ENCODE data around the gene IL18BP. TPM values are rescaled to one million over a fixed set of nuclear protein-coding genes. Genes with fewer than 3 reads are reported as not detected.
A peak's percentile ranks its signal among the peaks of the same experiment; 100 is the strongest.

Gene IL18BP
- polyA plus RNA-seq, 2 donors: 2.9 to 4.6 TPM

GRCh38 chr11:71994786-71995185 is 3.9 kb upstream of the IL18BP start:
- Histone ChIP-seq H3K4me1 (ENCODE audit: control insufficient read depth in 2 of 2, insufficient read depth in 2 of 2, low read length in 1 of 2) (peaks cover 1 to 4% of the 10 kb centered on the region in 2 donors), H3K4me3 (ENCODE audit: low read depth in 1 of 2, low read length in 2 of 2) (no peak overlapping the region), H3K27me3 (ENCODE audit: control insufficient read depth in 1 of 2, insufficient read depth in 2 of 2, low read length in 2 of 2) (no peaks in the 10 kb centered on the region), H3K36me3 (ENCODE audit: control insufficient read depth in 2 of 2, insufficient read depth in 2 of 2, low read length in 1 of 2) (peaks cover 0 to 6% of the 10 kb centered on the region in 2 donors), H3K9me3 (ENCODE audit: control insufficient read depth in 2 of 2, insufficient read depth in 1 of 2, low read depth in 1 of 2, low read length in 1 of 2) (no peaks in the 10 kb centered on the region), H3K27ac (ENCODE audit: low read depth in 2 of 2, low read length in 1 of 2) (no peak overlapping the region)
- 85% methylated on average over 3 of the region's 3 CpGs for WGBS, 2 donors

- Histone ChIP-seq H3K27ac (ENCODE audit: low read depth in 2 of 2, low read length in 1 of 2) (no peak overlapping the region), H3K4me3 (ENCODE audit: low read depth in 1 of 2, low read length in 2 of 2) (no peak overlapping the region), H3K9me3 (ENCODE audit: control insufficient read depth in 2 of 2, insufficient read depth in 1 of 2, low read depth in 1 of 2, low read length in 1 of 2) (no peaks in the 10 kb centered on the region), H3K36me3 (ENCODE audit: control insufficient read depth in 2 of 2, insufficient read depth in 2 of 2, low read length in 1 of 2) (peaks cover 0 to 6% of the 10 kb centered on the region in 2 donors), H3K4me1 (ENCODE audit: control insufficient read depth in 2 of 2, insufficient read depth in 2 of 2, low read length in 1 of 2) (peaks cover 4 to 13% of the 10 kb centered on the region in 2 donors), H3K27me3 (ENCODE audit: control insufficient read depth in 1 of 2, insufficient read depth in 2 of 2, low read length in 2 of 2) (no peaks in the 10 kb centered on the region)
- 67 to 69% methylated on average over 3 of the region's 3 CpGs for WGBS, 2 donors
Observed at GRCh38 chr11:71995726-71996291, 2.9 kb upstream of the IL18BP start.

GRCh38 chr11:71996517-71996916 is 2.2 kb upstream of the IL18BP start:
- H3K4me3 ChIP-seq (ENCODE audit: low read depth in 1 of 2, low read length in 2 of 2): no peak overlapping the region
- peaks cover 8 to 14% of the 10 kb centered on the region in 2 donors for H3K4me1 ChIP-seq (ENCODE audit: control insufficient read depth in 2 of 2, insufficient read depth in 2 of 2, low read length in 1 of 2)
- no peak overlapping the region for H3K27ac ChIP-seq (ENCODE audit: low read depth in 2 of 2, low read length in 1 of 2)
- WGBS, 2 donors: 91 to 93% methylated on average over 4 of the region's 4 CpGs
- peaks cover under 1 to 12% of the 10 kb centered on the region in 2 donors for H3K36me3 ChIP-seq (ENCODE audit: control insufficient read depth in 2 of 2, insufficient read depth in 2 of 2, low read length in 1 of 2)
- no peaks in the 10 kb centered on the region for H3K27me3 ChIP-seq (ENCODE audit: control insufficient read depth in 1 of 2, insufficient read depth in 2 of 2, low read length in 2 of 2)
- H3K9me3 ChIP-seq (ENCODE audit: control insufficient read depth in 2 of 2, insufficient read depth in 1 of 2, low read depth in 1 of 2, low read length in 1 of 2): no peaks in the 10 kb centered on the region

- Histone ChIP-seq H3K4me3 (ENCODE audit: low read depth in 1 of 2, low read length in 2 of 2) (no peak overlapping the region), H3K36me3 (ENCODE audit: control insufficient read depth in 2 of 2, insufficient read depth in 2 of 2, low read length in 1 of 2) (peaks cover 3 to 15% of the 10 kb centered on the region in 2 donors), H3K27me3 (ENCODE audit: control insufficient read depth in 1 of 2, insufficient read depth in 2 of 2, low read length in 2 of 2) (no peaks in the 10 kb centered on the region), H3K4me1 (ENCODE audit: control insufficient read depth in 2 of 2, insufficient read depth in 2 of 2, low read length in 1 of 2) (peaks cover 8 to 14% of the 10 kb centered on the region in 2 donors), H3K9me3 (ENCODE audit: control insufficient read depth in 2 of 2, insufficient read depth in 1 of 2, low read depth in 1 of 2, low read length in 1 of 2) (no peaks in the 10 kb centered on the region), H3K27ac (ENCODE audit: low read depth in 2 of 2, low read length in 1 of 2) (no peak overlapping the region)
- 86 to 87% methylated on average over 8 of the region's 8 CpGs for WGBS, 2 donors
Observed at GRCh38 chr11:71996946-71997345, 1.8 kb upstream of the IL18BP start.

- no peak overlapping the region for H3K27ac ChIP-seq (ENCODE audit: low read depth in 2 of 2, low read length in 1 of 2)
- H3K4me3 ChIP-seq (ENCODE audit: low read depth in 1 of 2, low read length in 2 of 2): no peak overlapping the region
- no peaks in the 10 kb centered on the region for H3K9me3 ChIP-seq (ENCODE audit: control insufficient read depth in 2 of 2, insufficient read depth in 1 of 2, low read depth in 1 of 2, low read length in 1 of 2)
- WGBS, 2 donors: 94 to 98% methylated on average over 3 of the region's 3 CpGs
- H3K36me3 ChIP-seq (ENCODE audit: control insufficient read depth in 2 of 2, insufficient read depth in 2 of 2, low read length in 1 of 2): peaks cover 3 to 15% of the 10 kb centered on the region in 2 donors
- H3K4me1 ChIP-seq (ENCODE audit: control insufficient read depth in 2 of 2, insufficient read depth in 2 of 2, low read length in 1 of 2): peaks cover 8 to 14% of the 10 kb centered on the region in 2 donors
- H3K27me3 ChIP-seq (ENCODE audit: control insufficient read depth in 1 of 2, insufficient read depth in 2 of 2, low read length in 2 of 2): no peaks in the 10 kb centered on the region
Observed at GRCh38 chr11:71997594-71997993, 1.1 kb upstream of the IL18BP start.

GRCh38 chr11:71998061-71998460 is 648 bp upstream of the IL18BP start:
- Histone ChIP-seq H3K4me1 (ENCODE audit: control insufficient read depth in 2 of 2, insufficient read depth in 2 of 2, low read length in 1 of 2) (peaks cover 8 to 14% of the 10 kb centered on the region in 2 donors), H3K36me3 (ENCODE audit: control insufficient read depth in 2 of 2, insufficient read depth in 2 of 2, low read length in 1 of 2) (peaks cover 3 to 18% of the 10 kb centered on the region in 2 donors), H3K27me3 (ENCODE audit: control insufficient read depth in 1 of 2, insufficient read depth in 2 of 2, low read length in 2 of 2) (no peaks in the 10 kb centered on the region), H3K9me3 (ENCODE audit: control insufficient read depth in 2 of 2, insufficient read depth in 1 of 2, low read depth in 1 of 2, low read length in 1 of 2) (no peaks in the 10 kb centered on the region), H3K4me3 (ENCODE audit: low read depth in 1 of 2, low read length in 2 of 2) (no peak overlapping the region), H3K27ac (ENCODE audit: low read depth in 2 of 2, low read length in 1 of 2) (peak overlapping the region in 1 of 2 donors; percentile 47)
- WGBS, 2 donors: 92% methylated on average over 2 of the region's 2 CpGs

- no peaks in the 10 kb centered on the region for H3K27me3 ChIP-seq (ENCODE audit: control insufficient read depth in 1 of 2, insufficient read depth in 2 of 2, low read length in 2 of 2)
- H3K27ac ChIP-seq (ENCODE audit: low read depth in 2 of 2, low read length in 1 of 2): peak overlapping the region; percentile 44
- 9 to 10% methylated on average over 2 of the region's 2 CpGs for WGBS, 2 donors
- no peak overlapping the region for H3K4me3 ChIP-seq (ENCODE audit: low read depth in 1 of 2, low read length in 2 of 2)
- H3K36me3 ChIP-seq (ENCODE audit: control insufficient read depth in 2 of 2, insufficient read depth in 2 of 2, low read length in 1 of 2): peaks cover 15 to 31% of the 10 kb centered on the region in 2 donors
- peaks cover 8 to 14% of the 10 kb centered on the region in 2 donors for H3K4me1 ChIP-seq (ENCODE audit: control insufficient read depth in 2 of 2, insufficient read depth in 2 of 2, low read length in 1 of 2)
- no peaks in the 10 kb centered on the region for H3K9me3 ChIP-seq (ENCODE audit: control insufficient read depth in 2 of 2, insufficient read depth in 1 of 2, low read depth in 1 of 2, low read length in 1 of 2)
Observed at GRCh38 chr11:71999362-71999761, 653 bp downstream of the IL18BP start.

GRCh38 chr11:71999798-72000197 is 1.1 kb downstream of the IL18BP start:
- H3K27ac ChIP-seq (ENCODE audit: low read depth in 2 of 2, low read length in 1 of 2): peak overlapping the region; percentile 44
- no peaks in the 10 kb centered on the region for H3K27me3 ChIP-seq (ENCODE audit: control insufficient read depth in 1 of 2, insufficient read depth in 2 of 2, low read length in 2 of 2)
- no peak overlapping the region for H3K4me3 ChIP-seq (ENCODE audit: low read depth in 1 of 2, low read length in 2 of 2)
- peaks cover 19 to 34% of the 10 kb centered on the region in 2 donors for H3K36me3 ChIP-seq (ENCODE audit: control insufficient read depth in 2 of 2, insufficient read depth in 2 of 2, low read length in 1 of 2)
- 51 to 62% methylated on average over 8 of the region's 8 CpGs for WGBS, 2 donors
- H3K9me3 ChIP-seq (ENCODE audit: control insufficient read depth in 2 of 2, insufficient read depth in 1 of 2, low read depth in 1 of 2, low read length in 1 of 2): no peaks in the 10 kb centered on the region
- peaks cover 8 to 14% of the 10 kb centered on the region in 2 donors for H3K4me1 ChIP-seq (ENCODE audit: control insufficient read depth in 2 of 2, insufficient read depth in 2 of 2, low read length in 1 of 2)

- WGBS, 2 donors: 80 to 81% methylated on average over 10 of the region's 10 CpGs
Observed at GRCh38 chr11:72000202-72000867, 1.6 kb downstream of the IL18BP start.

More at GRCh38 chr11:72000202-72000867, 1.6 kb downstream of the IL18BP start:
- H3K27ac ChIP-seq (ENCODE audit: low read depth in 2 of 2, low read length in 1 of 2): peak overlapping the region in 1 of 2 donors; percentile 23
- H3K4me3 ChIP-seq (ENCODE audit: low read depth in 1 of 2, low read length in 2 of 2): no peak overlapping the region
- peaks cover 8 to 14% of the 10 kb centered on the region in 2 donors for H3K4me1 ChIP-seq (ENCODE audit: control insufficient read depth in 2 of 2, insufficient read depth in 2 of 2, low read length in 1 of 2)
- no peaks in the 10 kb centered on the region for H3K9me3 ChIP-seq (ENCODE audit: control insufficient read depth in 2 of 2, insufficient read depth in 1 of 2, low read depth in 1 of 2, low read length in 1 of 2)
- peaks cover 24 to 38% of the 10 kb centered on the region in 2 donors for H3K36me3 ChIP-seq (ENCODE audit: control insufficient read depth in 2 of 2, insufficient read depth in 2 of 2, low read length in 1 of 2)
- no peaks in the 10 kb centered on the region for H3K27me3 ChIP-seq (ENCODE audit: control insufficient read depth in 1 of 2, insufficient read depth in 2 of 2, low read length in 2 of 2)
